GM13977 (cell line): ENCODE data around the gene NTSR1.

Source experiments
- DNase-seq: peaks from one replicate; pipeline ENCODE4 v3.0.0; 2012; ENCODE audit warnings: low spot score
- in situ Hi-C: fragments of 300-500 bp; cut with MboI; formaldehyde crosslinking; loops from one replicate; pipeline ENCODE4 v1.12.0; 2022; ENCODE audit warnings: low sequenced_read_pairs, low pct_unique_long_range_greater_than_20kb, mixed read lengths, inconsistent platforms; ENCODE audit not compliant: unreplicated experiment
- TF ChIP-seq, protein P1 (sequence below): IDR thresholded peaks from 2 replicates; pipeline ENCODE4 v1.5.1; 2012; ENCODE audit warnings: mild to moderate bottlenecking, control low read depth; ENCODE audit not compliant: insufficient read depth; ENCODE audit errors: extremely low read depth, missing control alignments

The NTSR1 gene

DNA sequence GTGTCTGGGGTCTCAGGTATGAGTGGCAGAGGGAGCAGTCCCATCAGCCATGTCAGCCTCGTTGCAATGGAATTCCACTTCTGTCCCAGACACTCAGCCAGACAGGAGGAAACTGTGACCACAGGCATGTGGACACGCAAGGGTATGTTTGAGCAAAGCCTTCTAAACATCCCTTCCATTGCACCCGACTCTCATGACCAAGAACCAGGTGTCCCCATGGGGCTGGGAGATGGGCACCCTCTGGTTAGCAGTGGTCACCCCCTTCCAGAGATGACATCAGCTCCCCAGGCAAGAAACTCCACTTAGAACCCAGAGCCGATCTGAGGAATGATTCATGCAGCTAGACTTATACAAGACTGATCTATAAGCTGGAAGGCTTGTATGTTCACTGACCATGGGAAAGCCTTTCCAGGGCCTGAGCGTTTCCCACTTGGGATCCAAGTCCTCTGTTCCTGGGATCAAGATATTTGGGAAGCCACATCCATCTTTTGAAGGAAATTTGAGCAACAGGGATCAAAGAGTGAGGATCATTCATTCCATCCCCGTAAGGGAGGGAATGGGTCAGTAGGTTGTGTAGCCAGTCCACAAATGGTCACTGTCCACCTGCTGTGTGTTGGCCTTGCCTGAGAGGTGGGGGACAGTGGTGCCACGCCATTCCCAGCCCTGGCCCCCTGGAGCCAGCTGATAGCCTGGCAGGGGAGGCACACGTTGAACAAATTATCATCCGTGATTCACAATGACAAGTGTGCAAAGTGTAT, 83.7 kb downstream of the NTSR1 start:
- no peak for DNase-seq
- in situ Hi-C loops = no loop called here
- TF ChIP-seq, protein P1, sequence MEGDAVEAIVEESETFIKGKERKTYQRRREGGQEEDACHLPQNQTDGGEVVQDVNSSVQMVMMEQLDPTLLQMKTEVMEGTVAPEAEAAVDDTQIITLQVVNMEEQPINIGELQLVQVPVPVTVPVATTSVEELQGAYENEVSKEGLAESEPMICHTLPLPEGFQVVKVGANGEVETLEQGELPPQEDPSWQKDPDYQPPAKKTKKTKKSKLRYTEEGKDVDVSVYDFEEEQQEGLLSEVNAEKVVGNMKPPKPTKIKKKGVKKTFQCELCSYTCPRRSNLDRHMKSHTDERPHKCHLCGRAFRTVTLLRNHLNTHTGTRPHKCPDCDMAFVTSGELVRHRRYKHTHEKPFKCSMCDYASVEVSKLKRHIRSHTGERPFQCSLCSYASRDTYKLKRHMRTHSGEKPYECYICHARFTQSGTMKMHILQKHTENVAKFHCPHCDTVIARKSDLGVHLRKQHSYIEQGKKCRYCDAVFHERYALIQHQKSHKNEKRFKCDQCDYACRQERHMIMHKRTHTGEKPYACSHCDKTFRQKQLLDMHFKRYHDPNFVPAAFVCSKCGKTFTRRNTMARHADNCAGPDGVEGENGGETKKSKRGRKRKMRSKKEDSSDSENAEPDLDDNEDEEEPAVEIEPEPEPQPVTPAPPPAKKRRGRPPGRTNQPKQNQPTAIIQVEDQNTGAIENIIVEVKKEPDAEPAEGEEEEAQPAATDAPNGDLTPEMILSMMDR = no peak

DNA sequence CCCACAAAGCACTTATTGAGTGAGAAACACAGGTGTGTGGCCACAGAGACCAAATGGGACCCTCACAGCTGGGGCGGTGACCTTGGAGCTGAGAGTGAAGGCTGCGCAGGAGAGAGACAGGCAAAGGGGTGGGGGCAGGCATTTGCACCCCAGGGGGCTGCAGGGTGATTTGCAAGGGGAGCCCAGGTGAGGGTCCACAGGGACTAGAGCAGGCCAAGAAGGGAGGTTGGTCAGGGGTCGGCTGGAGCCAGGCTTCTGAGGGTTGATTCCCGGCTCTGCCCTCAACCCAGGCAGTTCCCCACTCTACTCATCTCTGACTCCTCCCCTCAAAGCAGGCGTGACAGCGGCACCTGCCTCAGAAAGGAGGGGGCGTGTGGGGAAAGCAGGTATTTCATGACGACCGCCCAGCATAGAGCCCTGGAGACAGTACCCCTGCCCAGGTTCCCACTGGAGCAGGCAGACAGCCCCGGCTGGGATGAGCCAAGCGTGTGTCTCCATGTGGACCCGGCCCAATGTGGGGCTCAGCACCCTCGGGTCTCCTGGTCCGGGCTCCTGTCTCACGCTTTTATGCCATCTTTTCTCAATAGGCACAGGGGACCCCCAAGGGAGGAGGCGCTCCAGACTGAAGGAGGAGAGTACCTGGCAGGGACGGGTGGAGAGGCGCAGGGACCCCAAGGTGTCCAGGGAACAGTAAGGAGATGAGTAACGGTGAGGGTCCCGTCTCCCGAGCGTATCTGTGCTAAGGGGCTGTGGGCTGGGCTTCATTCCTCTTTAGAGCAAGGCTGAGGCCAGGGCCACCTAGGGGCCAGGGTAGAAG, 84.5 kb downstream of the NTSR1 start:
- TF ChIP-seq, protein P1 = no peak
- DNase-seq = no peak
- in situ Hi-C loops = no loop called here

DNA sequence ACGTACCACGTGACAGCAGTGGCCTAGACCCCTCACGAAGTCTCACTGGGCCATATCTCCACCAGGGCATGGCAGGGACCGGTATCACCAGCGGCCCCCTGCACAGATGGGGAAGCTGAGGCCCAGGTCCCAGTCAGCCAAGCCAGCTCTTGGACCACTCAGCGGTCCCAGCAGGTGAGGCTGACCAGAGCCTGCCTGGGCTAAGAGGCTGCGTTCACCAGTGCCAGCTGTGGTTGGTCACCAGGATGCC, 85.0 kb downstream of the NTSR1 start:
- DNase-seq = no peak
- in situ Hi-C loops = no loop called here
- TF ChIP-seq, protein P1 = no peak

DNA sequence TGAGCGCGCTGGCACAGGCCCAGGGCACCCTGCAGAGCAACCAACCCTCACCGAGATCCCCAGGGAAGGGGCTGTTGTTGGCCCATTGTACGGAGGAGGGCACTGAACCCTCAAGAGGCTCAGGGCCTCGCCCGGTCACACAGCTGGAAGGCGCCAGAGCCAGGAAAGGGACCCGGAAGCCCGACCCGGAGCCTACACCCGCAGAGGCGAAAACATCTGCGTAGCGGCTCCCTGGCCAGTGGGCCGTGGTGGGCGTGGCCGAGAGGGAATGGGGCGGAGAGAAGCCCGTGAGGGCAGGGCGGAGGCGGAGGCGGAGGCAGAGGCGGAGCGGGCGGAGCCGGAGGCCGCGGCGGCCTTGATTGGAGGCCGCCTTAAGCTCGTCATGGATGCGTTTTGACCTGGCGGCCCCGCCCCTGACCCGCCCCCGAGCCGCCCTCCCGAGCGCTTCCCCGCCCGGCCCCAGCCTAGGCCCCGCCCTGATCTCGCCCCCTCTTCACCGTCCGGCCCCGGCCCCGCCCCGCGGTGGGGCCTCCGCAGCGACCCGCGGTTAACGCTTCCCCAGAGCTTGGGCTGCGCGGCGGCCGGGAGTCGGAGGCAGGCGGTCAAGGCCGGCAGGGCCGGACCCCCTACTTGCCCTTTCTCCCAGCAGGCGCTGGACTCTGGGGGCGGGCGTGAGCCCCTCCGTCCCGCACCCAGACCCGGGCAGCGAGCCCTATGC, 85.5 kb downstream of the NTSR1 start:
- peak; percentile 98 for DNase-seq

DNA sequence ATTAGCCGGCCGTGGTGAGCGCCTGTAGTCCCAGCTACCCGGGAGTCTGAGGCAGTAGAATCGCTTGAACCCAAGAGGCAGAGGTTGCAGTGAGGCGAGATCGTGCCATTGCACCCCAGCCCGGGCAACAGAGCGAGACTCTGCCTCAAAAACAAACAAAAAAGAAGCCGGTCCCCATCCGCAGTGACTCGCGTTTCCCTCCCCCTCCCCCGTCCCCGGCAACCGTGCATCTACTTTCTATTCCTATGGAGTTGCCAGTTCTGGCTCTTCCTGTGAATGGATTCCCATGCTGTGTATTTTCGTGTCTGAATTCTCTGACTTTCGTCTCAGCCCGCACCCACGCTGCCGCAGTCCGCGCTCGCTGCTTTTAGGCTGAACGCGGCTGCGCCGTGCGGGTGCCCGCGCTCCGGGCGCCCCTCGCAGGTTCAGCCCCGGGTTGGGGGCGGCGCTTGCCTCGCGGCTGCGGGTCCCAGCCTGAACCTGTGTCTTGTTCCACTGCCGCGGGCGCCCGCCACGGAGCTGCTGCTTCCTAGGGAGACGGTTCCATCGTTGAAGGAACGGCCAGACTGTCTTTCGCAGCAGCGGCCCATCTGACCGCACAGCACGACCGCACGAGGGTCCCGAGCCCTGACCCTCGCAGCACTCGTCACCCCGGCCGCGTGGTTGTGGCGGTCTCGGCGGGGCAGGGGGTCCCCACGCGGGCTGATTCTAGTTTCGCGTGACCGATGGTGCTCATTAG, 86.6 kb downstream of the NTSR1 start:
- TF ChIP-seq, protein P1 = no peak
- in situ Hi-C loops = no loop called here
- peak; percentile 75 for DNase-seq

More for the DNA sequence above, 85.5 kb downstream of the NTSR1 start:
- TF ChIP-seq, protein P1 = no peak
- in situ Hi-C loops = no loop called here
